Metanephros (tissue), 1 donor: ENCODE measurements around the gene FOXF1. TPM values are rescaled to one million over a fixed set of nuclear protein-coding genes. Genes with fewer than 3 reads are reported as not detected.

Source experiments
- total RNA-seq: library from RNA; depleted of rRNA; stranded (reverse); fragments of >200 nt; gene quantifications from one replicate; pipeline ENCODE4 v1.2.3, GENCODE V29; 2014

The FOXF1 gene
- 0.29 TPM for total RNA-seq

DNA sequence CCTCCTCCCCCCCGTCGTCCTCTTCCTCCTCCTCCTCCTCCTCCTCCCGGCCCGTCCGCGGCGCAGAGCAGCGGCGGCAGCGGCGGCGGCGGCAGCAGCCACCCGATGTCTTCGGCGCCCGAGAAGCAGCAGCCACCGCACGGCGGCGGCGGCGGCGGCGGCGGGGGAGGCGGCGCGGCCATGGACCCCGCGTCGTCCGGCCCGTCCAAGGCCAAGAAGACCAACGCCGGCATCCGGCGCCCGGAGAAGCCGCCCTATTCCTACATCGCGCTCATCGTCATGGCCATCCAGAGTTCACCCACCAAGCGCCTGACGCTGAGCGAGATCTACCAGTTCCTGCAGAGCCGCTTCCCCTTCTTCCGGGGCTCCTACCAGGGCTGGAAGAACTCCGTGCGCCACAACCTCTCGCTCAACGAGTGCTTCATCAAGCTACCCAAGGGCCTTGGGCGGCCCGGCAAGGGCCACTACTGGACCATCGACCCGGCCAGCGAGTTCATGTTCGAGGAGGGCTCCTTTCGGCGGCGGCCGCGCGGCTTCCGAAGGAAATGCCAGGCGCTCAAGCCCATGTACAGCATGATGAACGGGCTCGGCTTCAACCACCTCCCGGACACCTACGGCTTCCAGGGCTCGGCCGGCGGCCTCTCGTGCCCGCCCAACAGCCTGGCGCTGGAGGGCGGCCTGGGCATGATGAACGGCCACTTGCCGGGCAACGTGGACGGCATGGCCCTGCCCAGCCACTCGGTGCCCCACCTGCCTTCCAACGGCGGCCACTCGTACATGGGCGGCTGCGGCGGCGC is at the start of gene FOXF1:
Gene FOXF1, plus strand, starts transcription at position 63 of the 797 bp plus-strand sequence. Its CDS starts 43 bp downstream, at position 106.

DNA sequence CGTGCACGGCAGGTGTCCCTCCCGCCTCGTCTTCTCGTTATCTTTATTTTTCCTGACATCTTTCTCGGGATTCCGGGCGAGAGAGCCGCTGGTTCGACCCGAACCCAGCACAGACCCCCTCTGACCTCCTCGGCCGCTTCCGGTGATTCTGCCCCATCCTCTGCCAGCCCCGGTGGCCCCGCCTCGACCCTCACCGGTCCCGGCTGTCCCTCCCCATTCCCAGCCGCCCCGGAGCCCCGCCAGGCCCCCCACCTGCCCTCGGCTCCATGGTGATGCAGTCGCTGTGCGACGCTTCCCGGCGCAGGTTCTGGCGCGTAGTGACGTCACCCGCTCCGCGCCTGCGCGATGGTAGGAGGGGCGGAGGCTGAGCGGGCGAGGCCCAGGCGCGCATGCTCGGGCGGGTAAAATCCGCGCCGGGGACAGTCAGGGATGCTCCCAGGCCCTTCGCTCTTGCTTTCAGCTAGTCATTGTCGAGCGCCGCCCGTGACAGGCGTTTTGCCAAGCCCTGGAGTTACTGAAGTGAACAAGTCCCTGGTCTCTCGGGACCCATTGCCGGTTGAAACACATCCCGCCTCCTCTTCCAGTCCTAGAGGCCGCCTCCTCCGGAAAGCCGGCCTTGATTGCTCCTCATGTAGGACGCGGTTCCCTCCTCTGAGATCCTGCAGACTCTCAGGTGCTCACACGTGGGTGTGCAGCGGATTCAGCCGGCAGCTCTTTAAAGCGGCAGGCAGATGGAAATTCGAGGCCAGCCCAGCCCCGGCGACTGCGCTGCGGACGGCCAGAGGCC is 44.8 kb downstream of the FOXF1 start, which contains the start of gene MTHFSD:
Gene MTHFSD, minus strand, starts transcription at position 319 of the 787 bp plus-strand sequence. Its CDS starts 51 bp downstream, at position 268.

Other genes with a start within 250 kb of the FOXF1 start
- gene MTHFSD, start 44.7 kb downstream of the FOXF1 start, total RNA-seq, result 32.0 TPM
- 18.6 TPM for gene FOXC2, start 56.3 kb downstream of the FOXF1 start, total RNA-seq
- 16.1 TPM for gene FOXL1, start 68.0 kb downstream of the FOXF1 start, total RNA-seq